ENCODE results near the gene ARHGEF9. TPM values are rescaled to one million over a fixed set of nuclear protein-coding genes. Genes with fewer than 3 reads are reported as not detected.

Gene ARHGEF9
- total RNA-seq, 5 donors from 2014 or later (not counting 1 experiment from before 2014, with no cell fraction given): 23.7 to 27.4 (median 27.2) TPM

DNA sequence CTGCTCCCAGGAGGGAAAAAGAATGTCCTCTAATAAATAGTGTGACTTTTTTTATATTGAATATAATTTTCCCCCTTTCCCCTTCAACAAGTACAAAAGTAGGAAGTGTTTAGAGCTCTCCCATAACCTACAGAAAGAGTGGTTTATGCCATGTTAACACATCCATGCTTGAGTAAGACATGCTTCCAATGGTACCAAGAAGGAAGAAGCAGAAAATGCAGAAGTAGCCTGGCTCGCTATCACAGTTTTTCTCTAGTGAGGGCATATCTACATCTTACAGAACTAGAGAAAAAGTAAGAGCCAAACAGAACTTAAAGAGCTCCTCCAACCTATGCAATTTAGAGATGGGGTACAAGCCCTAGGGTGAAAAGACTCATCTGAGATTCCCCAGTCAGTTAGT is 82.5 kb downstream of the ARHGEF9 start:
- no peak for ATAC-seq (replicated peaks in 1 of 4)
- H3K27me3 Mint-ChIP-seq: peaks cover 0 to 3% of the 10 kb centered on the region in 2 donors
- Histone ChIP-seq H3K36me3 (ENCODE audit: control insufficient read depth in 2 of 2, extremely low read depth in 1 of 2, insufficient read depth in 1 of 2, low read length in 1 of 2) (peaks cover 0 to 25% of the 10 kb centered on the region in 2 donors), H3K9me3 (no peaks in the 10 kb centered on the region), H3K27ac (ENCODE audit: low read length) (no peak overlapping the region), H3K4me1 (ENCODE audit: control insufficient read depth in 1 of 2, extremely low read depth in 1 of 2, insufficient read depth in 2 of 2, low read length in 2 of 2) (peaks cover 0 to 2% of the 10 kb centered on the region in 2 experiments), H3K27me3 (replicated peaks in 1 of 2; ENCODE audit: control insufficient read depth in 2 of 2, extremely low read depth in 1 of 2, insufficient read depth in 2 of 2, low read length in 1 of 2) (no peaks in the 10 kb centered on the region), H3K4me3 (ENCODE audit: control insufficient read depth in 1 of 2, extremely low read depth in 1 of 2, low read length in 1 of 2) (no peak overlapping the region)
- peaks cover 66% of the 10 kb centered on the region for H3K36me3 Mint-ChIP-seq
- H3K4me3 Mint-ChIP-seq: no peak overlapping the region
- ChIA-PET CTCF (no interaction called here), POLR2A (no interaction called here)
- H3K4me1 Mint-ChIP-seq: peaks cover 2 to 5% (median 3%) of the 10 kb centered on the region in 3 donors
- no peak overlapping the region for H3K27ac Mint-ChIP-seq
- no CpG with 5 or more reads among the region's 1 CpG for WGBS (ENCODE audit: insufficient coverage)
- no peak for DNase-seq
- H3K9me3 Mint-ChIP-seq: no peaks in the 10 kb centered on the region

DNA sequence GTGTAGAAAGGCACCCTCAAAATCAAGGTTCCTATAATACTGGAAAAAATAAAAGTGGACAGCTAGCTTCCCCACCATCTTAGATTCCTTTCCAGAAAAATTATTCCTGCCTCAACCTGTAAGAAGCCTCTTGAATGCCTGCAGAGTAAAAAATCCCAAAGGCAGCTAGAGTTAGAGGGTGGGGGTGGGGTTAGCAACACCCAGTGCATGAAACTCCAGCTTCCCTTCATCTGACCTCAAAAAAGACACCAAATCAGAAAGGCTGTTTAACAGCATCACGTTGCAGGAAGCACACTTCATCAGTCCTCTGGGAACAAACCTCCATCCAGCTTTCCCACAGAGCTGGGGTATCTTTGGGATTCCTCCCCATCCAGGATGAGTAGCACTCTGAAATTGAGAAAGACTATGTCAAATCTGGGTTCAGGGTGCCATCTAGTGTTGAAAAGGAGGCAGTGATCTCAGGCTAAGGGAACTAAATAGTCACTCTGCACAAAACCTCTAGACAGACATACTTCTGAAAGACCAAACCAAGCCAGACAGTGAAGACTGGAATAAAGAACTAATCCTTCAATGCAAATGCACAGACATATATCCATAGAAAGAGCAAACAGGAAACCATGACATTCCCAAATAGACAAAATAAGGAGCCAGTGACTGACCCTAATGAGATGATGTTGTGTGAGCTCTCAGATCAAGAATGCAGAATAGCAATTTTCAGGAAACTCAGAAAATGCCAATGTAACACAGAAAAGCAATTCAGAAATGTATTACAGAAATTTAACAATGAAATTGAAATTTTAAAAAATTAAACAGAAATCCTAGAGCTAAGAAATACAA is 97.9 kb downstream of the ARHGEF9 start:
- ChIA-PET CTCF (interaction anchor here (0.6 to 2.1 kb wide), 4 partner anchors 9 to 919 kb away, joined by 3 to 6 read pairs (median 4); no protein-coding TSS in a partner anchor), POLR2A (no interaction called here)
- no CpG with 5 or more reads among the region's 1 CpG for WGBS (ENCODE audit: insufficient coverage)
- no peaks in the 10 kb centered on the region for H3K9me3 ChIP-seq
- Mint-ChIP-seq H3K4me3 (no peak overlapping the region), H3K4me1 (peaks cover 0 to 6% (median 3%) of the 10 kb centered on the region in 3 donors), H3K27me3 (peaks cover 0 to 9% of the 10 kb centered on the region in 2 donors), H3K36me3 (peaks cover 55% of the 10 kb centered on the region), H3K9me3 (peaks cover 4 to 13% (median 4%) of the 10 kb centered on the region in 3 donors), H3K27ac (no peak overlapping the region)
- no peak for ATAC-seq (replicated peaks in 1 of 4)
- H3K36me3 ChIP-seq (ENCODE audit: control insufficient read depth in 2 of 2, extremely low read depth in 1 of 2, insufficient read depth in 1 of 2, low read length in 1 of 2): no peaks in the 10 kb centered on the region
- no peaks in the 10 kb centered on the region for H3K4me1 ChIP-seq (ENCODE audit: control insufficient read depth in 1 of 2, extremely low read depth in 1 of 2, insufficient read depth in 2 of 2, low read length in 2 of 2)
- H3K27me3 ChIP-seq (replicated peaks in 1 of 2; ENCODE audit: control insufficient read depth in 2 of 2, extremely low read depth in 1 of 2, insufficient read depth in 2 of 2, low read length in 1 of 2): no peaks in the 10 kb centered on the region
- DNase-seq: peak in 4 of 35 experiments; percentile 0 to 44 (median 4)
- H3K27ac ChIP-seq (ENCODE audit: low read length): no peak overlapping the region
- no peak overlapping the region for H3K4me3 ChIP-seq (ENCODE audit: control insufficient read depth in 1 of 2, extremely low read depth in 1 of 2, low read length in 1 of 2)

DNA sequence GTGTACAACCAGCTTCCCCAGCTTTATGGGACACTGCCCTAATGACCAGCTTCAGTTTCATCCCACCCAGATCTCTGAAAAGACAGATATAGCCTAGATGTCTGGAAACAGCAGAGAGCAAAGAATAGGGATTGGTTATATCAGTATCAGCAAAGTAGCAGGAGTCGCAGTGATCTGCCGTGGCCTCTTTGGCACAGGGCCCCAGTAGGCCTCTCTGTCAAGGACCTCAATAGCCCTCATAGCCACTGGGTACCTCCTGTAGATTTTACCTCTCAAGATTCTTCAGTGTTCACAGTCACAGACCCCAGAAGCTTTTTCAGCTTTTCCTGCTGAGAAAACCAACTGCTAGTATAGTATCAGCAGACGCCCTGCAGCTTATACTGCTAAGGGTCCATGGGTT is 104.6 kb downstream of the ARHGEF9 start:
- H3K4me3 Mint-ChIP-seq: no peak overlapping the region

DNA sequence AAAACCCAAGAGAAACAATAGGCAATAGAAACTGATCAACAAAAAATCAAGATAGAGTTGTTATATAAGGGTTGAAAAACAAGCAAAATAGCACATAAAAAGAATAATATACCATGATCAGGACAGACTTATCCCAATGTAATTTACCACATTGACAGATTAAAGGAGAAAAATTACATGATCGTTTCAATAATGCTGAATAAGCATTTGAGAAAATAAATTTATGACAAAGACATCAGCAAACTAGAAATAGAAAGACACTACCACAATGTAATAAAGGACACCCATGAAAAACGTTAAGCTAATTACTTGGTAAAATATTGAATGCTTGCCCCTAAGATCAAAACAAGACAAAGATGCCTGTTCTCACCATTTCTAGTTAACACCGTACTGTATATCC is 105.6 kb downstream of the ARHGEF9 start:
- Mint-ChIP-seq H3K36me3 (peaks cover 57% of the 10 kb centered on the region), H3K27me3 (peaks cover 0 to 20% of the 10 kb centered on the region in 2 donors), H3K4me1 (no peaks in the 10 kb centered on the region), H3K4me3 (no peak overlapping the region), H3K27ac (no peak overlapping the region), H3K9me3 (peaks cover 0 to 3% (median 0%) of the 10 kb centered on the region in 3 donors)
- ChIA-PET CTCF (no interaction called here), POLR2A (no interaction called here)
- Histone ChIP-seq H3K36me3 (ENCODE audit: control insufficient read depth in 2 of 2, extremely low read depth in 1 of 2, insufficient read depth in 1 of 2, low read length in 1 of 2) (peaks cover 3 to 21% of the 10 kb centered on the region in 2 donors), H3K9me3 (no peaks in the 10 kb centered on the region), H3K4me3 (ENCODE audit: control insufficient read depth in 1 of 2, extremely low read depth in 1 of 2, low read length in 1 of 2) (no peak overlapping the region), H3K4me1 (ENCODE audit: control insufficient read depth in 1 of 2, extremely low read depth in 1 of 2, insufficient read depth in 2 of 2, low read length in 2 of 2) (no peaks in the 10 kb centered on the region), H3K27me3 (replicated peaks in 1 of 2; ENCODE audit: control insufficient read depth in 2 of 2, extremely low read depth in 1 of 2, insufficient read depth in 2 of 2, low read length in 1 of 2) (no peaks in the 10 kb centered on the region), H3K27ac (ENCODE audit: low read length) (no peak overlapping the region)
- no CpG with 5 or more reads among the region's 3 CpGs for WGBS (ENCODE audit: insufficient coverage)
- DNase-seq (no peak), ATAC-seq (replicated peaks in 1 of 4) (no peak)

More for the DNA sequence above, 104.6 kb downstream of the ARHGEF9 start:
- POLR2A ChIA-PET: interaction anchor here in 1 of 2 donors (0.6 kb wide), 1 partner anchor 23 kb away, joined by 4 read pairs; no protein-coding TSS in a partner anchor
- ATAC-seq (replicated peaks in 1 of 4): no peak
- peaks cover 3 to 18% of the 10 kb centered on the region in 2 donors for H3K36me3 ChIP-seq (ENCODE audit: control insufficient read depth in 2 of 2, extremely low read depth in 1 of 2, insufficient read depth in 1 of 2, low read length in 1 of 2)
- Mint-ChIP-seq H3K4me1 (peaks cover 0 to 2% (median 0%) of the 10 kb centered on the region in 3 donors), H3K9me3 (peaks cover 0 to 3% (median 0%) of the 10 kb centered on the region in 3 donors), H3K36me3 (peaks cover 53% of the 10 kb centered on the region), H3K27ac (no peak overlapping the region), H3K27me3 (peaks cover 0 to 25% of the 10 kb centered on the region in 2 donors)
- no peak overlapping the region for H3K4me3 ChIP-seq (ENCODE audit: control insufficient read depth in 1 of 2, extremely low read depth in 1 of 2, low read length in 1 of 2)
- no peak overlapping the region for H3K27ac ChIP-seq (ENCODE audit: low read length)
- no peaks in the 10 kb centered on the region for H3K9me3 ChIP-seq
- no peak for DNase-seq
- CTCF ChIA-PET: no interaction called here
- H3K27me3 ChIP-seq (replicated peaks in 1 of 2; ENCODE audit: control insufficient read depth in 2 of 2, extremely low read depth in 1 of 2, insufficient read depth in 2 of 2, low read length in 1 of 2): no peaks in the 10 kb centered on the region
- H3K4me1 ChIP-seq (ENCODE audit: control insufficient read depth in 1 of 2, extremely low read depth in 1 of 2, insufficient read depth in 2 of 2, low read length in 2 of 2): no peaks in the 10 kb centered on the region
- WGBS (ENCODE audit: insufficient coverage): no CpG with 5 or more reads among the region's 3 CpGs

DNA sequence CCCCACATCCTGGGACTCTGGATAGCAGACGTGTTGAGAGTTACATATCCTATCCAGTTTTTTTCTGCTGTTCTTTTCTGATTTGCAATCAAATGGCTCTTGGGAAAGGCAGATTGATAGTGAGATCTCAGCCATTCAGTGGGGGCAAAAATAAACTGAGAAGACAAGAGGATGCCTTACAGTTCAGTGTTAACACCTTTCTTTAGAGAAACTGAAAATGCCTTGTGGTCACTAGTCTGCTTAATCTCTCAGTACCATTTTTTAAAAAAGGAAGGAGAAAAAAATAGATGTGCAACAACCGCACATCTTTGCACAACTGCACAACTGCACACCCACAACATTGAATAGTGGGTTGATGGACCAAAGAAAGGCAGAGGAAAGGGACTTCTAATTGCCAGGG is 109.3 kb downstream of the ARHGEF9 start:
- H3K4me3 ChIP-seq (ENCODE audit: control insufficient read depth in 1 of 2, extremely low read depth in 1 of 2, low read length in 1 of 2): no peak overlapping the region
- Mint-ChIP-seq H3K9me3 (no peaks in the 10 kb centered on the region), H3K4me3 (no peak overlapping the region), H3K27me3 (peaks cover 0 to 20% of the 10 kb centered on the region in 2 donors), H3K36me3 (peaks cover 54% of the 10 kb centered on the region), H3K27ac (no peak overlapping the region), H3K4me1 (no peaks in the 10 kb centered on the region)
- ATAC-seq (replicated peaks in 1 of 4): no peak
- no peaks in the 10 kb centered on the region for H3K27me3 ChIP-seq (replicated peaks in 1 of 2; ENCODE audit: control insufficient read depth in 2 of 2, extremely low read depth in 1 of 2, insufficient read depth in 2 of 2, low read length in 1 of 2)
- CTCF ChIA-PET: no interaction called here
- H3K4me1 ChIP-seq (ENCODE audit: control insufficient read depth in 1 of 2, extremely low read depth in 1 of 2, insufficient read depth in 2 of 2, low read length in 2 of 2): no peaks in the 10 kb centered on the region
- no peaks in the 10 kb centered on the region for H3K9me3 ChIP-seq
- WGBS (ENCODE audit: insufficient coverage): no CpG with 5 or more reads among the region's 2 CpGs
- POLR2A ChIA-PET: no interaction called here
- H3K36me3 ChIP-seq (ENCODE audit: control insufficient read depth in 2 of 2, extremely low read depth in 1 of 2, insufficient read depth in 1 of 2, low read length in 1 of 2): peaks cover 3 to 34% of the 10 kb centered on the region in 2 donors
- no peak overlapping the region for H3K27ac ChIP-seq (ENCODE audit: low read length)
- no peak for DNase-seq

DNA sequence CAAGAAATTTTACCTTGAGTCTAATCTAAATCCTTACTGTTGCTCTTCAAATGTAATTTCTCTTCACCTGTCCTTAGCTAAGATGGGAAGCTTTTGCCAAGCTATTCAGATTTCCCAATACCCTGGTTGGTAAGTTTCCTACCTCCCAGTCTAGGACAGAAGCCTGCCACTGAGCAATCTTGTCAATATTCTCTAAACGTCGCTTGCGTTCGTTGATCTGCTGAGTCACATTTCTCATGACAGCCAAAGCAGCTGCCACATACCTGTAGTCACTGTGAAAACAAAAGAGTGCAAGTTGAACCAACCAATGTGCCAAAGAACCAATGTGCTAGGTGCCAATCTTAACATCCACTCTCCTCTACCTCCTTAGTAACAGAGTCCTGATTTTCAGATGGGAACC is 111.1 kb downstream of the ARHGEF9 start:
- no peak for DNase-seq
- Mint-ChIP-seq H3K36me3 (peaks cover 57% of the 10 kb centered on the region), H3K27me3 (peaks cover 0 to 14% of the 10 kb centered on the region in 2 donors), H3K9me3 (no peaks in the 10 kb centered on the region), H3K27ac (no peak overlapping the region), H3K4me1 (no peaks in the 10 kb centered on the region), H3K4me3 (no peak overlapping the region)
- H3K9me3 ChIP-seq: no peaks in the 10 kb centered on the region
- H3K27me3 ChIP-seq (replicated peaks in 1 of 2; ENCODE audit: control insufficient read depth in 2 of 2, extremely low read depth in 1 of 2, insufficient read depth in 2 of 2, low read length in 1 of 2): no peaks in the 10 kb centered on the region
- no peaks in the 10 kb centered on the region for H3K4me1 ChIP-seq (ENCODE audit: control insufficient read depth in 1 of 2, extremely low read depth in 1 of 2, insufficient read depth in 2 of 2, low read length in 2 of 2)
- ChIA-PET POLR2A (no interaction called here), CTCF (no interaction called here)
- no peak for ATAC-seq (replicated peaks in 1 of 4)
- no peak overlapping the region for H3K27ac ChIP-seq (ENCODE audit: low read length)
- no peak overlapping the region for H3K4me3 ChIP-seq (ENCODE audit: control insufficient read depth in 1 of 2, extremely low read depth in 1 of 2, low read length in 1 of 2)
- peaks cover 3 to 31% of the 10 kb centered on the region in 2 donors for H3K36me3 ChIP-seq (ENCODE audit: control insufficient read depth in 2 of 2, extremely low read depth in 1 of 2, insufficient read depth in 1 of 2, low read length in 1 of 2)
- 100% methylated on average over 4 of the region's 4 CpGs for WGBS (ENCODE audit: insufficient coverage)

Measured in T-cell (primary cell).